H7 (cell line): ENCODE results near the gene MAPK12. TPM values are rescaled to one million over a fixed set of nuclear protein-coding genes. Genes with fewer than 3 reads are reported as not detected.

ENCODE experiments used
- DNase-seq: peaks from one replicate; pipeline ENCODE4 v3.0.0; 2012
- H3K27me3 ChIP-seq: 2 replicates; pipeline ENCODE4 v1.6.0; 2011; ENCODE audit warnings: mild to moderate bottlenecking, low read length; ENCODE audit not compliant: control insufficient read depth, insufficient read depth
- H3K36me3 ChIP-seq: replicated peaks from 2 replicates; pipeline ENCODE4 v1.5.1; 2011; ENCODE audit warnings: low read length; ENCODE audit not compliant: control insufficient read depth, insufficient read depth
- H3K4me3 ChIP-seq: 2 replicates; pipeline ENCODE4 v1.5.1; 2011; ENCODE audit warnings: low read depth, mild to moderate bottlenecking, control low read depth, low read length, moderate library complexity; ENCODE audit not compliant: insufficient read depth
- total RNA-seq: library from RNA; depleted of rRNA; stranded (reverse); fragments of >200 nt; shearing (Covaris generic); gene quantifications from 2 replicates; pipeline ENCODE4 v1.2.3, GENCODE V29; 2014

The MAPK12 gene
- total RNA-seq, 1 experiment from 2014 or later: 23.8 TPM

DNA sequence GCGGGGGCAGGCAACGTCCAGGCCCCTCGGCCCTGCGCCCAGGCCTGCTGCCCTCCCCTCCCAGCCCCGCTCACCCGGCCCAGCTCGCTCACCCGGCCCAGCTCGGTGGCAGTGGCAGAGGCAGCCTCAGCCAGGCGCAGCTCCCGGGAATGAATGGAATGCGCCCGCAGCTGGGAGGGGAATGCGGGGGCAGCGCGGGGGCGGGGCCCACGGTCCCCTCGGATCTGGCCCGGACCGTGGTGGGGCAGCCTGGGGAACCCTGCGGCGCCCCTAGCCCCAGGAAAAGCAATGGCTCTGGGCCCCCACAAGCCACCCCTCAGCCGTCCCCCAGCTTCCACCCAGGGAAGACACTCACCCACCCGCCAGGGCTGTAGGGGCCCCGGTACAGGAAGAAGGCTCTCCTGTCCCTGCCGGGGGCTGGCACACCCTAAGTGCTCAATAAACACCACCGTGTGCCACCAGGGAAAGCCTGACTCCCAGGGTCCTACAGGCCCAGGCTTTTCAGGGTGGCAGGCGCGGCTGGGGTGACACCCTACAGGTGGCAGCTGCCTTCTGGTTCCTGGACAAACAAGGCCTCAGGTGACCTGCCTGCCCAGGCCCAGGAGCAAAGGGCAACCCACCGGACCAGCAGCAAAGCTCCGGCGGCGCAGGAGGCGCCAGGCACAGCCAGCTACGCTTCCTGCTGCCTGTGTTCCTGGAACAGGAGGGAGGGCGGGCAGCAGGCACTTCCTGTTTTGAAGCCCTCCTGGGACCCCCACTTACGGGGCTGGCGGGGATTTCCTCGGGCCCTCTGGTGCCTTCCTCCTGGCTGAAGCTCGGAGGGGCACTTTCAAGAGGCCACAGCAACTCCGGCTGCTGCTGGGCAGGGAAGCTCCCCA lies 32.2 kb upstream of the MAPK12 start:
- Histone ChIP-seq H3K36me3 (no peaks in the 10 kb centered on the region; the same call in 1 of the 2 replicates), H3K27me3 (no peaks in the 10 kb centered on the region), H3K4me3 (no peak overlapping the region)
- peak; percentile 99 for DNase-seq

DNA sequence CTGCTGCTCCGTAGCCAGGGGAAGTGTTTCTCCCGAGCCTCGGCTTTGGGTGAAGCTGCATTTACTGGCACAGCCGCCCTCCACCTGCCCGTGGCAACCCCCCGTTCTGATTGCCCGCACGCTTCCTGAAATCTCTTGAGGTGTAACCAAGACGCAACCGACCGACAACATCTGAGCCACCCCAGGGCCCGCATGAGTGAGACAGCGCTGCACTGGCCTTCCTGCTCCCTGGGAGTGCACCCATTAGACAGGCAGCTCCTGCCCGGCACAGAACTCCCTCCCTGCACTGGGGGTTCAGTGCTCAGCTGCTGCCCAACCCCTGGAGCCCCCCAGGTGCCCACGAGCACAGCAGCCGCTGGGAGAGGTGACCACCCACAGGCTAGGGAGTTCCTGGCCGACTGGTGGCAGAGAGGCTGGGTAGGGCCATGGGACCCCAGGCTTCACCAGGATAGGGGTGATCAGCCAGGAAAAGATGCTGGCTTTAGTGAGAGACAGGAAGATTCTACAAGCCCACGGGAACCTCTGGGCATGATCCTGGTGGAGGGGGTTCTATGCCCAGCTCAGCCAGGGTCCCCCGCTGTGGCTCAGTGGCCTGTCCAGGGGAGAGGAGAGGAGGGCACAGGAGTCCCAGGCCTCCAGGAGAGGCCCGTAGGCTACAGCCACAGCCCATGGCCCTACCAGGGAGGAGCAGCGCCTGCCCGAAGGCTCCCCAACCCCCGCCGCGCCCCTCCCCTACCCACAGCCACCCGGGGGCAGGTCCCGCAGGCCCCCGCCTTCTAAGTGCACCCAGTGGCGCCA lies 31.4 kb upstream of the MAPK12 start:
- Histone ChIP-seq H3K27me3 (no peaks in the 10 kb centered on the region), H3K4me3 (no peak overlapping the region), H3K36me3 (no peaks in the 10 kb centered on the region; the same call in 1 of the 2 replicates)
- DNase-seq: no peak

DNA sequence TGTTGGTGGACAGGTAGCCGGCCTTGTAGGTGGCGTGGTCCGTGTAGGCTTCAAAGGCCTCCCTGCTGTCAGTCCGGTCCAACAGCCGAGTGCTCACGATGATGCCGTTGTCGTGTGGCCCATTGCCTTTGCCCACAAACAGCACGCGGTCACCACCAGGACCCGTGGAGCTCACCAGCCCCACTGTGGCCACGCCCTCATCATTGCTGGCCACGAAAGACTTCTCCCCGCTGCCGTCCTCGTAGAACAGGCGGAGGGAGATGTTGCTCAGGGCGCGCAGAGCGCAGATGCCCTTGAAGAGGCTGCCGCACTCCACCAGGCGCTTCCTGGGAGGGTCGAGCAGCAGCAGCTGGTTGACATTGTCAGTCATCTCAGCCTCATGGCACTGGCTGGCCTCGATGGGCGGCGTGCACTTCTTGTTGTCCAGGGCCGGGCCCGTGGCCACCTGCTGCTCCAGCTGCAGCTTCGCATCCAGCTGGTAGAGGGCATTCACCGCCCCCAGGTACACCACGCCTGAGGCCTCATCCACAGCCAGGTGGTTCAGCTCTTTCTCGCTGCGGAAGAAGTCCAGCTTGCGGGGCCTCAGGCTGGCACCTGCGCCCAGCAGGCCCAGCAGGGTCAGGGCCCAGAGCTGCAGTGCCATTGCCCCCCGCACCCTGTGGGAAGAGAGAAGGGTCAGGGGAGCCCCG lies 28.6 kb upstream of the MAPK12 start:
- Histone ChIP-seq H3K27me3 (no peaks in the 10 kb centered on the region), H3K36me3 (peaks cover 2% of the 10 kb centered on the region), H3K4me3 (no peak overlapping the region)
- DNase-seq: no peak

DNA sequence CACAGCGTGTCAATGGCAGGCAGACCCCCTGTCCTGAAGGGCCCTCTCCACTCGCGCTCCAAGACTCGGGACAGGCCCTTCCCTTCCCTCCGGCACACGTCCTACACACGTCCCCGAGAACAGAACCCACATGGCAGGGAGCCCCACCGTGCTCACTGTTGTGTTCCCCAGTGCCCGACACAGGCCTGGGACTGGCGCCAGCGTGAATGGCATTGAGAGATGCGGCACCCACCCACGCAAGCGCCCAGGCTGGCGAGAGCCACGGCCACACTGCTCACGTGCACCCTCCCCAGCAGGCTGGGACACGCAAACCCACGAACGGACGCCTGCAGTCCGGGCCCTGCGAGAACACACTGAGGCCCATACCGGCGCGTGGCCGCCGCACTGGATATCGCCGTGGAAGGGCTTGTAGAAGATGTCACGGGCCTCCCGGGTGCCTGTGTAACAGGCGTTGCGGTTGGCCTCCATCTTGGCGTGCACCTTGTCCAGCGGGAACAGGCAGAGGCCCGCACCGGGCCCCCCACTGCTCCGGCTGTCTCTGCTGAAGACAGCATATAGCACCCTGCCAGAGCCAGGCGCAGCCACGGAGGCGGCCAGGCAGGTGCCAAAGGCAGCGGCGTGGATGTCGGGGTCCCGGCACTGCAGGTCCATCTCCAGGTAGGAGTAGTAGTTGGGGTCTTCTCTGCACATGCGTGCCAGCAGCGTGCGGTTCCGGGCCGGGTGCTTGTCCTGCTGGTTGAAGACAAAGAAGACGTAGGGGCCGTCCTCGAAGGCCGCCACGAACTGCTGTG lies 27.9 kb upstream of the MAPK12 start:
- Histone ChIP-seq H3K27me3 (no peaks in the 10 kb centered on the region), H3K36me3 (peaks cover 2% of the 10 kb centered on the region), H3K4me3 (no peak overlapping the region)
- no peak for DNase-seq

DNA sequence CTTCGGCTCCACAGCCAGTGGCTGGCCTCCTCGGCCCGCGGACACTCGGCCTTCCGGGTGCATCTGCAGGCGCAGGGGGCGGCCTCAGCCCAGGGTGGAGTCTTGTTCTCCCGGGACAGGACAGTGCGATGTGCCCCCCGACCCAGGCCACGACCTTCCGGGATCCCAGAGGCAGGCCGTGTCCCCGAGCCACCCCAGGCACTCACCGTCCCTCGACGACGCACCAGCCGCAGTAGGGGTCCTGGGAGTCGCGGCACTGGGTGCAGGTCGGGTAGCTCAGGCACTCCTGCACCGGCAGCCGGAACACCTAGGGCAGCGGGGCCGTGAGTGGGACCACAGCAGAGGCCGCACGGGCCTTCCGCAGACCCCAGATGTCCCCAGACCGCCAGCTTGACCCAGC lies 26.2 kb upstream of the MAPK12 start:
- no peaks in the 10 kb centered on the region for H3K27me3 ChIP-seq
- H3K36me3 ChIP-seq: peaks cover 2% of the 10 kb centered on the region
- H3K4me3 ChIP-seq: no peak overlapping the region
- DNase-seq: no peak

DNA sequence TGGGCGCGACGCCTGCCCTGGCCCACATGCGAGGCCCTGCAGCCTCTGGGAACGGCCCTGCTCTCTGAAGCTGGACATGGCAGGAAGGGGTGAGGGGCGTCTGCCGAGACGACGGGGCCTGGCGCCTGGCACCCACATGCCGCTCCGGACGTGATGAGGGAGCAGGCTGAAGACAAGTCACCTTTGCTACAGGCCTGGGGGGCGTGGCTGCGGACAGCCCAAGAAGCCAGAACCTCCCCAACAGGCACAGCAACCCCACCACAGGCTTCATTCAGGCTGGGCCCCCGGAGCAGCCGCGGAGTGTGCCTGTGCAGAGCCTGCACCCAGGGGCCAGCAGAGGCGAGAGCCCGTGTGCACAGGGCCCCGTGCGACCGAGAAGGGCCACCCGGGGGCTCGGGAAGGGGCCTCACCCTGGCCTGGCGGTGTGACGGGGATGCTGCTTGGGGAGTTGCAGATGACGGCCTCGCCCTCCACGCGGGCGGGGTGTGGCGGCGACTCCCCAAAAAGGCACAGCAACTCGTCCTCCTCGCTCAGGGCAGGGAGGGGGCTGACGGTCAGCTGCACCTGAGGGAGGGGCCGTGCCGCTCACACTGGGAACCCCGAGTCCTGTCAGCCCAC lies 25.3 kb upstream of the MAPK12 start:
- no peak overlapping the region for H3K4me3 ChIP-seq
- no peaks in the 10 kb centered on the region for H3K27me3 ChIP-seq
- DNase-seq: no peak
- H3K36me3 ChIP-seq: peaks cover 3% of the 10 kb centered on the region

DNA sequence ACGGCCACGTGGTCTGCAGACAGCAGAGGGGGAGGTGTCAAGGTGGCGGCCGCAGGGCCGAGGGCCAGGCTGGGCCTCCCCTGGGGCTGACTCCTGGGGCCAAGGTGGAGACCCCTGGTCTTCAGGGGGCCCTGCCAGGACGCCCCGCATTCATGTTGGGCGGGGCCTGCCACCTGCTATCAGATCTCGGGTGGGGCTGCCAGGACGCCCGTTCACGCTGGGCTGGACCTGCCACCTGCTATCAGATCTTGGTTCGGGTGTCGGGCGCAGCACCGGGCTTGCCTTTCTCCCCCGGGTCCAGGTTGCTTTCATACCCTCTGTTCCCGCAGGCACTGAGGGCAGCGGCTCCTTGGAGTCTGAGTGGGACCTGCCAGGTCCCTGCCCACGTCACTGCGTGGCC lies 24.8 kb upstream of the MAPK12 start:
- Histone ChIP-seq H3K4me3 (no peak overlapping the region), H3K27me3 (no peaks in the 10 kb centered on the region), H3K36me3 (peaks cover 3% of the 10 kb centered on the region)
- DNase-seq: no peak

DNA sequence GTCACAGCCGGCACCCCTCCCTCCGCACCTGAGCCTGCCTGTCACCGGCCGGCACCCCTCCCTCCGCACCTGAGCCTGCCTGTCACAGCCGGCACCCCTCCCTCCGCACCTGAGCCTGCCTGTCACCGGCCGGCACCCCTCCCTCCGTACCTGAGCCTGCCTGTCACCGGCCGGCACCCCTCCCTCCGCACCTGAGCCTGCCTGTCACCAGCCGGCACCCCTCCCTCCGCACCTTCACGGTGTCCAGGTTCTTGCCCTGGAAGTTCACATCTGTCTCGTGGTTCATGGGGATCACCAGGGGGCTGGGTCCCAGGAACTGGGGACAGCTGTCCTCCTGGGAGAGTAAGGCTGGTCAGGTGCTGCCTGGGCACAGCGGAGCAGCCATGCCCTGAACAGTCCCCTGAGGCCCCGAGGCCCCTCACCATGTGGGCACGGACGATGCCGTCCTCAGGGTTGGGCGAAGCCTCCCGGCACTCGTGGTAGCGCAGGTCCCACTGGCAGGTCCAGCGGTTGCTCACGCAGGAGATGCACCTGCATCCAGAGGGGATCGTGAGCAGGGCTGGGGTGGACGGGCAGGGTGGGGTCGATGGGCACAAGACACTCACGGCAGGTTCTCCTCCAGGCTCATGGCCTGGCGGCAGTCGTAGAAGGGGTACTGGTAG lies 24.2 kb upstream of the MAPK12 start:
- Histone ChIP-seq H3K27me3 (no peaks in the 10 kb centered on the region), H3K36me3 (peaks cover 3% of the 10 kb centered on the region), H3K4me3 (no peak overlapping the region)
- DNase-seq: no peak

DNA sequence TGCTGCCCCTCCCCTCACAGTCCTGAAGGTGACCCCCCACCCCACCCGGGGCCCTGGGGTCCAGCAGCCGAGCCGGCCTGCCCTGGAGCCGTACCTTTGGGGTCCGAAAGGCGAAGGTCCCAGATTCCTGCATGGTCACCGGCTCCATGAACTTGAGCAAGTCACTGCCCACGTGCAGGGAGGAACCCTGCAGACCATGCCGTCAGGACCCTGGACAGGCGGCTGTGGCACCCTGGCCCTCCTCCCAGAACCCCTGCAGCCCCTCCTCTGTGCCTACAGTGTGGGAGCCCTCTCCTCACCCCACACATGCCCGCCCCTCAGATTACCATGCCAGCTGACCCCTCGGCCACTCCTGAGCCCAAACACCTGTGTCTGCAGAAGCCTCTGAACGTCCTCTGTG lies 23.0 kb upstream of the MAPK12 start:
- Histone ChIP-seq H3K27me3 (no peaks in the 10 kb centered on the region), H3K36me3 (peaks cover 3% of the 10 kb centered on the region), H3K4me3 (no peak overlapping the region)
- no peak for DNase-seq

DNA sequence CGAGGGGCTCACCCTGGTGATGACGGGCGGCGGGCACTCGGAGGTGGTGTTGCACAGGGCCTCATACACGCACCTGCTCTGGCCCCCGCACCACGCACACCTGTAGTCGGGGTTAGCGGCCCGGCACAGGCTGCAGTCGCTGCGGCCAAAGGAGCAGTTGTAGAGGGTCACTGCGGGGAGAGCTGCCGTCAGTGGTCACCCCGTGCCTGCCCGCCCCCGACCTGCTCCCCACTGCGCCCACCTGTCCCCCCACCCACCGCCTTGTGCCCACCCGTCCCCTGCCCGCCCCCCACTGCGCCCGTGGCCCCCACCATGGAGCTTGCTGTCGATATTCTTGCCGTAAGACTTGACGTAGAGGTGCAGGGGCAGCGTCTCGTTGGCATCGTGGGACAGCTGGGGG lies 22.3 kb upstream of the MAPK12 start:
- Histone ChIP-seq H3K36me3 (peaks cover 3% of the 10 kb centered on the region), H3K4me3 (no peak overlapping the region), H3K27me3 (no peaks in the 10 kb centered on the region)
- DNase-seq: no peak

DNA sequence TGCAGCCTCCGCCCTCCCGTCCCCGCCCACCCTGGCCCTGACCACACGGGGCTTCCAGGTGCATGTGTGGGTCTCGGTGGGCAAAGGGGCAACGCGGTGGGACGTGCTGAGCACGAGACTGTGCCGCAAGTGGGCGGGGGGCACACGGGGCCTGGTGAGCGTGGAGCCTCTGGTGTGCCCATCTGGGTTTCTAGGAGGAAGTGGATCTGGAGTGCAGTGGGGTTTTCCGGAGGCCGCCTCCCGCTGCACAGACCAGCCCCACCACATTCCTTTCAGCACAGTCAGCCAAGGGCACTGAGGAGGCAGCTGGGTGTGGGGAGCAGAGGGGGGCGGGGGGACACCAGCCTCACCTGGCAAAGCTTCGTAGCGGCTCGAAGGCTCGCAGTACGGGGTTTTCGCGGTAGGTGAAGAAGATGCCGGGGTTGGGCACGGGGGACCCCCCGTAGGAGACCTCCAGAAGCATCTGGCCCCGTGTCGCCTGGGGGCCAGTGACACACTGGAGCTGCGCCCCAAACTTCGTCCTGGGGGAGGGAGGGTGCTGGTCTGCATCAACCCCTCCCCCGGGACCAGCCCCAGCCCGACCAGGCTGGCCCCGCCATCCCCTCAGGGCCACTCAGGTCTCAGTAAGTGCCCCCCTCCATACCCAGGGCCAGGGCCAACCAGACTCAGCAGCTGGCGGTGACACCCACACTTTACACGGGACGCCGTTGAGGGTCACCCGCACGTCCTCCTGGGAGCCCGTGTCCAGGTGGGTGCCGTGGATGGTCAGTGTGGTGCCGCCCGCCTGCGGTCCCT lies 21.1 kb upstream of the MAPK12 start:
- H3K4me3 ChIP-seq: no peak overlapping the region
- DNase-seq: peak; percentile 83
- no peaks in the 10 kb centered on the region for H3K27me3 ChIP-seq
- H3K36me3 ChIP-seq: peaks cover 5% of the 10 kb centered on the region

DNA sequence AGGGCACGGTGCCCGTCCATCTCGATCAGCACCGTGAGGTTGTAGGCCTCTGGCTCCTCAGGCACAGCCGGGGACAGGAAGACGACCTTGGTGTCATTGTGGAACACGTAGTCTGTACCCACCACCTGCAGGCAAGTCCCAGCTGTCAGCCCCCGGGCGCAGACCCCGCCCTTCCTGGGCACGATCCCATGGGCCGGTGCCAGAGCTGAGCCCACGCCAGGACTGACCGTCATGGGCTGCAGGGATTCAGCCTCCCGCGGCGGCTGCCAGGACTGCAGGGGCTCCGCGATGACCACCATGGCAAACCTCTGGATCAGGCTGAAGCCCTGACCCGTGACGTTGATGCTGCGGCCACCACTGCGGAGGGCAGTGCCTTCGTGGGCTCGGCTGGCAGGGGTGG lies 20.5 kb upstream of the MAPK12 start:
- peaks cover 5% of the 10 kb centered on the region for H3K36me3 ChIP-seq
- H3K27me3 ChIP-seq: no peaks in the 10 kb centered on the region
- H3K4me3 ChIP-seq: no peak overlapping the region
- no peak for DNase-seq

DNA sequence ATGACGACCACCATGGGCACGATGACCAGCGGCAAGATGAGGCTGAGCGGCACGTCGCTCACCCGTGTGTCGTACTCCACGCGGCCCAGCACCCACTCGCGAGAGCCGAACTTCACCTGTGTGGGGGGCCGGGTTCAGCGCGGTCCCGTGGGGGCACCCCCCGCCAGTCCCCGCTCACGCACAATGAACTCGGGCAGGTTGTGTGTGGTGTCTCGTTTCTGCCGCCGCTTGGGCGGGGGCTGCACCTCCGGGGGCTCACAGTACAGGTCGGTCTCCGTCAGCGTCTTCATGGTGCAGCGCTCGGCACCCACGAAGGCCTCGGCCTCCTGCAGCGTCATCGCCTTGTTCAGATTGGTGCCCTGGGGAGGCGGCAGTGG lies 19.9 kb upstream of the MAPK12 start:
- no peaks in the 10 kb centered on the region for H3K27me3 ChIP-seq
- H3K4me3 ChIP-seq: no peak overlapping the region
- H3K36me3 ChIP-seq: peaks cover 7% of the 10 kb centered on the region
- DNase-seq: no peak
